GM12878 (cell line): ENCODE data around the gene DDX31. TPM values are rescaled to one million over a fixed set of nuclear protein-coding genes. Genes with fewer than 3 reads are reported as not detected.

Source experiments
- ATF7 ChIP-seq: fragments of 450-650 bp; IDR thresholded peaks from 2 replicates; pipeline ENCODE4 v1.6.1; 2016; ENCODE audit warnings: low read depth, mild to moderate bottlenecking
- BMI1 ChIP-seq: fragments of 450-650 bp; IDR thresholded peaks from 2 replicates; pipeline ENCODE4 v1.6.1; 2016; ENCODE audit warnings: mild to moderate bottlenecking, moderate library complexity, borderline replicate concordance
- DPF2 ChIP-seq: fragments of 450-650 bp; IDR thresholded peaks from 2 replicates; pipeline ENCODE4 v1.6.1; 2017; ENCODE audit warnings: mild to moderate bottlenecking
- HCFC1 ChIP-seq: fragments of 150-350 bp; IDR thresholded peaks from 2 replicates; pipeline ENCODE4 v1.6.1; 2014; ENCODE audit warnings: low read length
- IKZF1 ChIP-seq: fragments of 450-650 bp; conservative IDR thresholded peaks from 2 replicates; pipeline ENCODE4 v1.6.1; 2017; ENCODE audit warnings: antibody characterized with exemption, mild to moderate bottlenecking
- JUND ChIP-seq: IDR thresholded peaks from 2 replicates; pipeline ENCODE4 v1.6.1; 2012; ENCODE audit warnings: low read depth, mild to moderate bottlenecking, low read length, improper control_type of control experiment, moderate library complexity
- KLF5 ChIP-seq: fragments of 450-650 bp; IDR thresholded peaks from 2 replicates; pipeline ENCODE4 v1.6.1; 2014; ENCODE audit warnings: mild to moderate bottlenecking; ENCODE audit not compliant: partially characterized antibody
- MEF2A ChIP-seq: IDR thresholded peaks from 2 replicates; pipeline ENCODE4 v1.6.1; 2011; ENCODE audit warnings: low read depth, mild to moderate bottlenecking, low read length, moderate library complexity; ENCODE audit not compliant: insufficient read depth
- NBN ChIP-seq: fragments of 450-650 bp; IDR thresholded peaks from 2 replicates; pipeline ENCODE4 v1.6.1; 2016
- NFYA ChIP-seq: IDR thresholded peaks from 2 replicates; pipeline ENCODE4 v1.6.1; 2011; ENCODE audit warnings: low read depth, mild to moderate bottlenecking, low read length, improper control_type of control experiment, borderline replicate concordance
- PML ChIP-seq: IDR thresholded peaks from 2 replicates; pipeline ENCODE4 v1.6.1; 2012; ENCODE audit warnings: low read length, inconsistent platforms
- POLR2A ChIP-seq: IDR thresholded peaks from 2 replicates; pipeline ENCODE4 v1.6.1; 2011; ENCODE audit warnings: low read depth, mild to moderate bottlenecking, low read length
- RB1 ChIP-seq: fragments of 450-650 bp; formaldehyde crosslinking; IDR thresholded peaks from 2 replicates; pipeline ENCODE4 v1.6.1; 2017; ENCODE audit warnings: mild to moderate bottlenecking, borderline replicate concordance
- SMAD1 ChIP-seq: fragments of 450-650 bp; IDR thresholded peaks from 2 replicates; pipeline ENCODE4 v1.6.1; 2018; ENCODE audit warnings: mild to moderate bottlenecking, low read depth; ENCODE audit not compliant: partially characterized antibody
- SMC3 ChIP-seq: IDR thresholded peaks from 2 replicates; pipeline ENCODE4 v1.6.1; 2011; ENCODE audit warnings: low read length, improper control_type of control experiment, borderline replicate concordance
- TAF1 ChIP-seq: IDR thresholded peaks from 2 replicates; pipeline ENCODE4 v1.6.1; 2011; ENCODE audit warnings: mild to moderate bottlenecking, low read depth, low read length, borderline replicate concordance
- ZNF207 ChIP-seq: fragments of 450-650 bp; IDR thresholded peaks from 2 replicates; pipeline ENCODE4 v1.6.1; 2014; ENCODE audit warnings: antibody characterized with exemption, mild to moderate bottlenecking, borderline replicate concordance
- ZNF24 ChIP-seq: fragments of 450-650 bp; IDR thresholded peaks from 2 replicates; pipeline ENCODE4 v1.6.1; 2017; ENCODE audit warnings: antibody characterized with exemption, mild to moderate bottlenecking
- polyA plus RNA-seq, 11 experiments: library from polyadenylated mRNA; depleted of rRNA in 4 of 11; unstranded in 6 of 11; stranded (reverse) in 5 of 11; fragments of >200 nt; fragmentation: Nextera tagmentation in 4 of 11; fragmentation: Illumina TruSeq in 1 of 11; extraction: Ambion mirVana in 4 of 11; extraction: Trizol in 1 of 11; gene quantifications; 1 replicate in 1 of 11; 2 replicates in 10 of 11; pipeline versions ENCODE4 v1.2.1 to v1.2.3, GENCODE V29; 2011 to 2016; ENCODE audit warnings: inconsistent platforms in 2 of 11, missing spikeins in 2 of 11, low read depth in 1 of 11
- total RNA-seq, 4 experiments: library from RNA; depleted of rRNA in 3 of 4; stranded (reverse); fragments of >200 nt in 3 of 4; fragmentation: Illumina TruSeq in 1 of 4; extraction: Trizol in 1 of 4; gene quantifications; 2 replicates each; pipeline versions ENCODE4 v1.2.1 to v1.2.3, GENCODE V29; 2013 to 2021
- TF ChIP-seq, protein P1 (sequence below): IDR thresholded peaks from 2 replicates; pipeline ENCODE4 v1.6.1; 2011; ENCODE audit warnings: low read depth, low read length, improper control_type of control experiment, borderline replicate concordance
- TF ChIP-seq, protein P2 (sequence below): IDR thresholded peaks from 2 replicates; pipeline ENCODE4 v1.6.1; 2012; ENCODE audit warnings: low read depth, low read length, improper control_type of control experiment
- TF ChIP-seq, protein P3 (sequence below): IDR thresholded peaks from 2 replicates; pipeline ENCODE4 v1.6.1; 2011; ENCODE audit warnings: borderline replicate concordance, low read depth, mild to moderate bottlenecking, moderate library complexity, low read length; ENCODE audit not compliant: insufficient read depth, poor library complexity, severe bottlenecking
- TF ChIP-seq, protein P4 (sequence below): fragments of 450-650 bp; IDR thresholded peaks from 2 replicates; pipeline ENCODE4 v1.6.1; 2017; ENCODE audit warnings: borderline replicate concordance
- TF ChIP-seq, protein P5 (sequence below): IDR thresholded peaks from 2 replicates; pipeline ENCODE4 v1.6.1; 2011; ENCODE audit warnings: low read depth, mild to moderate bottlenecking, low read length, moderate library complexity, borderline replicate concordance; ENCODE audit errors: extremely low read depth

The DDX31 gene
- total and polyA plus RNA-seq, 10 of the 15 experiments (the other 5 are each of a cell fraction or from before 2014, with no cell fraction given), result 12.1 to 30.8 (median 20.8) TPM

DNA sequence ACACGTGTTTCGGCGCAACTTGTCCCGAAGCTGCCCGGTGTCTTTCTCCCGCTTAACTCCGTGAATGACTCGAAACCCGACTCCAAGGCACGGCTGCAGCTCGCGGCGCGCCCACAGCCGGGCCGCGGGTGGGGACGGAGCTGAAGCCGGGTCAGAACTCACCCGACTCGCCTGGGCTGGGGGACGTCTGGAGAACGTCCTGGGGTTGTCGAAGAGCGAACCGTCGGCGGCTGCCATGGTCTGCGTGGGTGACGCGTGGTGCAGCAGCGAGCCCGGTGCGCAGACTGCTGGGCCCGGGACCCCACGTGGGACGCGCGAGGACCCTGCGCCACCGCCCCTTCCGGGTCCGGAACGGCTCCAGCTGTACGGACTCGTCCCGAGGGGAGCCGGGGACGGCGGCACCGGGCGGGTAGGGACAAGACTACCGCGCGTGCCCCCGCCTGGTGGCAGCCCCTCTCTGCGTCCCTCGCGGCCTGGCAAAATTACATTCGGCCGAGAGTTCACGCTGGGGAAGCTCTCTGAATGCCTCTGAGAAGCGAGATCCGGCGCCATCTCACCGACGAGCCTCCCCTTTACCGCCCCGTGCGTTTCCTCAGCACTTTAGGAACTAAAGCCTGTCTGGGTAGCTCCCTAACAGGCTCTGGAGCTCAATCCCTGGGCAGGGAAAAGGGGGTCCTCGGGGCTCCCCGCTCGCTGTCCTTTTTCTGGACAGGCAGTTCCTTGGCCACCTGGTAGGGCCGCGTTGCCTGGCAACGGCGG is at the start of gene DDX31 (continued):
- no peak for TF ChIP-seq SMC3
- TF ChIP-seq MEF2A, result no peak
- TF ChIP-seq, protein P1, sequence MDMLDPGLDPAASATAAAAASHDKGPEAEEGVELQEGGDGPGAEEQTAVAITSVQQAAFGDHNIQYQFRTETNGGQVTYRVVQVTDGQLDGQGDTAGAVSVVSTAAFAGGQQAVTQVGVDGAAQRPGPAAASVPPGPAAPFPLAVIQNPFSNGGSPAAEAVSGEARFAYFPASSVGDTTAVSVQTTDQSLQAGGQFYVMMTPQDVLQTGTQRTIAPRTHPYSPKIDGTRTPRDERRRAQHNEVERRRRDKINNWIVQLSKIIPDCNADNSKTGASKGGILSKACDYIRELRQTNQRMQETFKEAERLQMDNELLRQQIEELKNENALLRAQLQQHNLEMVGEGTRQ, result peak; percentile 62
- TF ChIP-seq DPF2, result peak; percentile 65; the same call in 1 of the 2 replicates
- 0 out of 2 replicates have a peak, but pooled peaks have one; percentile 38 for TF ChIP-seq ZNF24
- TF ChIP-seq NBN, result peak; percentile 73; the same call in 1 of the 2 replicates
- TF ChIP-seq, protein P2, sequence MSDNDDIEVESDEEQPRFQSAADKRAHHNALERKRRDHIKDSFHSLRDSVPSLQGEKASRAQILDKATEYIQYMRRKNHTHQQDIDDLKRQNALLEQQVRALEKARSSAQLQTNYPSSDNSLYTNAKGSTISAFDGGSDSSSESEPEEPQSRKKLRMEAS, result peak; percentile 98
- no peak for TF ChIP-seq ATF7
- TF ChIP-seq NFYA, result no peak
- TF ChIP-seq JUND, result peak; percentile 38; the same call in 1 of the 2 replicates
- peak; percentile 77; the same call in 1 of the 2 replicates for TF ChIP-seq PML
- peak; percentile 99 for TF ChIP-seq BMI1
- TF ChIP-seq, protein P3, sequence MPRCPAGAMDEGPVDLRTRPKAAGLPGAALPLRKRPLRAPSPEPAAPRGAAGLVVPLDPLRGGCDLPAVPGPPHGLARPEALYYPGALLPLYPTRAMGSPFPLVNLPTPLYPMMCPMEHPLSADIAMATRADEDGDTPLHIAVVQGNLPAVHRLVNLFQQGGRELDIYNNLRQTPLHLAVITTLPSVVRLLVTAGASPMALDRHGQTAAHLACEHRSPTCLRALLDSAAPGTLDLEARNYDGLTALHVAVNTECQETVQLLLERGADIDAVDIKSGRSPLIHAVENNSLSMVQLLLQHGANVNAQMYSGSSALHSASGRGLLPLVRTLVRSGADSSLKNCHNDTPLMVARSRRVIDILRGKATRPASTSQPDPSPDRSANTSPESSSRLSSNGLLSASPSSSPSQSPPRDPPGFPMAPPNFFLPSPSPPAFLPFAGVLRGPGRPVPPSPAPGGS, result no peak
- TF ChIP-seq IKZF1, result peak; percentile 84
- TF ChIP-seq HCFC1, result peak; percentile 37
- TF ChIP-seq POLR2A, result peak; percentile 96
- TF ChIP-seq KLF5, result no peak
- peak; percentile 38 for TF ChIP-seq SMAD1
- TF ChIP-seq, protein P4, sequence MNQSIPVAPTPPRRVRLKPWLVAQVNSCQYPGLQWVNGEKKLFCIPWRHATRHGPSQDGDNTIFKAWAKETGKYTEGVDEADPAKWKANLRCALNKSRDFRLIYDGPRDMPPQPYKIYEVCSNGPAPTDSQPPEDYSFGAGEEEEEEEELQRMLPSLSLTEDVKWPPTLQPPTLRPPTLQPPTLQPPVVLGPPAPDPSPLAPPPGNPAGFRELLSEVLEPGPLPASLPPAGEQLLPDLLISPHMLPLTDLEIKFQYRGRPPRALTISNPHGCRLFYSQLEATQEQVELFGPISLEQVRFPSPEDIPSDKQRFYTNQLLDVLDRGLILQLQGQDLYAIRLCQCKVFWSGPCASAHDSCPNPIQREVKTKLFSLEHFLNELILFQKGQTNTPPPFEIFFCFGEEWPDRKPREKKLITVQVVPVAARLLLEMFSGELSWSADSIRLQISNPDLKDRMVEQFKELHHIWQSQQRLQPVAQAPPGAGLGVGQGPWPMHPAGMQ, result peak; percentile 92
- TF ChIP-seq TAF1, result peak; percentile 80
- TF ChIP-seq ZNF207, result peak; percentile 82; the same call in 1 of the 2 replicates
- TF ChIP-seq, protein P5, sequence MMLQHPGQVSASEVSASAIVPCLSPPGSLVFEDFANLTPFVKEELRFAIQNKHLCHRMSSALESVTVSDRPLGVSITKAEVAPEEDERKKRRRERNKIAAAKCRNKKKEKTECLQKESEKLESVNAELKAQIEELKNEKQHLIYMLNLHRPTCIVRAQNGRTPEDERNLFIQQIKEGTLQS, result peak; percentile 58; the same call in 1 of the 2 replicates
- TF ChIP-seq RB1, result peak; percentile 64; the same call in 1 of the 2 replicates
